Activated CD8-positive, alpha-beta memory T cell treated with anti-CD3 and anti-CD28 coated beads for 4 hours (primary cell): ENCODE results near the gene ERCC5.

Source experiments
- DNase-seq, 2 donors: peaks; one replicate each; pipeline ENCODE4 v3.0.0-alpha.2; 2020; ENCODE audit warnings: low read depth in 2 of 2

The ERCC5 gene

DNA sequence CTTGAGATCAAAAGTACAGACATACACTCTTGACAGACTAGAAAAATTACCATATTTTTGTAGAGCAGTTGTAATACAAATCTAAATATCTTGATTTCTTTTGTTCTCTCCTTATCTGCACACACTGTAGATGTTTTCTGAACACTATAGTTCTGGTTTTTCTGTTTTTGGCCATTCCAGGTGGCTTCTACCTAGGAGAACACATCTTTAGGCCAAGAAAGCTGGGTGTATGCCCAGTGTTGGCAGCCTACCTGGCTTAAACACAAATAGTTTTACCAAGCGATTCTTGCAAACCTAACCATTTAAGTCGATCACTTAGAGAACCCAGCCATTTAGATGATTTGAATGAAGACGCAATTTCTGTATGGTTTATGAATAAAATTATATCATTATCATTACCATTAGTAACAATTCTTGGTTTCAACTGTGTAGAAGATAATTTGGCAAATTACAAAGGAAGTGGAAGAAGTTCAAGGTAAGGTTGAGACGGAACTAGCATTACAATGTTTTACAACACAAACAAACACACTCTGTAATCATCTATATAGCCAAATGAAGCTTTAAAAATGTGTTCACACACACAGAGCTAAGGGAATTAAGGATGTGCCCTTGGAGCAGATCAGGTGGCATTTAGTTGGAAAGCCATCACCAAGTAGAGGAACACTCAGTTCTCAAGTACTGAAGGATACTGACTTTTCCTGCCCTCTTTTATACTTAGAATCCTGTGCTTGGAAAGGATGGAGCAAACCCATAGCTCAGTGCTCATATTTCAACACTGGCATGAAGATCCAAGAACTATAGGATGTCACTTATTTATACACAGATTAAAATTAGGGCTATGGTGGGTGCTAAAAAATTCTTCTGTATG lies 36.2 kb downstream of the ERCC5 start:
- no peak for DNase-seq

DNA sequence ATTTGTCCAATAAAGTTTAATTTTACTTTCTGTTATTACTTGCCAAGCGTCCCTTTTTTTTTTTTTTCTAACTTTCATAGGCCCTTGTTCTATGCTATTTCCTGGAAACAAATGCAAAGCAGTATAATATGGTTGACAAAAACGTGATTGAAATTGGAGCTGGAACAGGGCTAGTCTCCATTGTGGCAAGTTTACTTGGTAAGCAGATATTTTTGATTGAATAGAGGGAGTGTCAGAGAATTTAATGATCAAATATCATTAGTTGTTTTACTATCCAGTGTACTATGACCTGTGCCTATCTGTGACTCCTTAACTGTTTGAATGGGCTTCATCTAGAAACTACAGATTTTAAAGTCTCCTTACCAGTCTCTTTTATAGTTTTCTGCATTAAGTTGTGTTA lies 46.7 kb downstream of the ERCC5 start:
- DNase-seq: no peak

- DNase-seq: no peak
These were observed 51.7 kb downstream of the ERCC5 start for GRCh38 chr13:102897371-102898138.

GRCh38 chr13:102900193-102900608 lies 54.4 kb downstream of the ERCC5 start:
- no peak for DNase-seq

DNA sequence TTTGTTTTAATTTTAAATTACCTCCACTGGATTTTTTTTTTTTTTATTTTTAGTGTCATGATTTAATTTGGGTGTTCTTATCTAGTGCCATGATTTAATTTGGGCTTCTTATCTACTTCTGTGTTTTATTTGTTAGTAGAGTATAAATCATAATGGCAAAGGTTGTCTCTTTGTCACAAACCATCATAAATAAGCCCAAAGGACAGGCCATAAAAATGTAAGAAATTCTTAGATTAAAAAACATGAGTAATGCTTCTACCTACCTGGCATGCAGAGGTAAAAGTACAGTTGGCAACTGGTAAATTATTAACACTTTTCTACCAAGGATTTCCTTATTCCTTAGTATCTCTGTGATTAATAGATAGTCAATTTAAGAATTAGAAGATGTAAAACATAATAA lies 55.2 kb downstream of the ERCC5 start:
- DNase-seq: no peak

DNA sequence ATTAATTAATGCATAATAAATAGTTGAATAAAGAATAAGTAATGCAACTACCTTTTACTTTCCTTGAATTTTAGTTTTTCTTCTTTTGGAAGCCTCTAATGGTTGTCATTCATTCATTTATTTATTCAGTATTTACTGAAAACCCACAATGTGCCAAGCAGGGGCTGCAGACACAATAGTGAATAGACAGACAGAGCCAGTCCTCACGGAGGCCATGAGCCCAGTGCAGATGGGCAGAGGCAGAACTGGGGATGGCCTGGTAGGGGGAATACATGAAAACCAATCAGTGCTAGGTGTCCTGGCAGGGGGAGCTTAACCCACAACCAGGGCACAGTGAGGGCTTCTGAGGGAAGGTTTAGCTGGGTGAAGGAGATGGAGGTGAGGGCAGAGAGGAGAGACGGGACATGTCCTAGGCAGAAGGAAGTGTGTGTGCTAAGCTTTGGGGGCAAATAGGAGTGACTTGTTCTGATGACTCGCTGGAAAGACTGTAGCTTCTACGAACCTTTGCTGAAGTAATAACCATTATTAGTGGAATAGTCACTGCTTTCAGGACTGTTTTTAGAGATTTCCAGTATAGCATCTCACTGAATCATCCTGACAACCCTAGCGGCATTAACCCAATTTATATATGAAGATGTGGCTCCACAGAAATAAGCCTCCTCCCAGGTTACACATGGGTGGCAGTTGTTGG lies 55.9 kb downstream of the ERCC5 start:
- no peak for DNase-seq

GRCh38 chr13:102902789-102903347 lies 57.0 kb downstream of the ERCC5 start:
- DNase-seq: no peak

- no peak for DNase-seq
These were observed 58.0 kb downstream of the ERCC5 start for GRCh38 chr13:102903659-102904407.

DNA sequence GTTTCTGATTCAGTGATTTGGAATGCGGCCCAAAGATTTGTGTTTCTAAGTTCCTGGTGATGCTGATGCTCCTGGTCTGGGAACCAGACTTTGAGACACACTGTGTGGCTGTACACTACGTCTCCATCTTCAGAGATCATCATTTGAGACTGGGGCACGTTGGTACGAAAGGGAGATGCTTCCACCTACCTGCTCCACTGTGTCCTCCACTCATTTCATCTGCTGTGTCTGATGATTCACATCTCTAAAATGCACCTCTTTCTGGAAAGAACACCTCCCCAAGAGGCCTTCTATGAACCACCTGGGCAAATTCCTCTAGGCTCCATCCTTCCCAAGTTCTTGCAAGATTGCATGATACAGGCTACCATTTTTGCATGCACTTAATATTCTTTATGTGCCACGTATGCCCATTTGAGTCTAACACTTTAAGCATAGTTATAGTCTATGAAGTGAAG lies 58.6 kb downstream of the ERCC5 start:
- DNase-seq: no peak

DNA sequence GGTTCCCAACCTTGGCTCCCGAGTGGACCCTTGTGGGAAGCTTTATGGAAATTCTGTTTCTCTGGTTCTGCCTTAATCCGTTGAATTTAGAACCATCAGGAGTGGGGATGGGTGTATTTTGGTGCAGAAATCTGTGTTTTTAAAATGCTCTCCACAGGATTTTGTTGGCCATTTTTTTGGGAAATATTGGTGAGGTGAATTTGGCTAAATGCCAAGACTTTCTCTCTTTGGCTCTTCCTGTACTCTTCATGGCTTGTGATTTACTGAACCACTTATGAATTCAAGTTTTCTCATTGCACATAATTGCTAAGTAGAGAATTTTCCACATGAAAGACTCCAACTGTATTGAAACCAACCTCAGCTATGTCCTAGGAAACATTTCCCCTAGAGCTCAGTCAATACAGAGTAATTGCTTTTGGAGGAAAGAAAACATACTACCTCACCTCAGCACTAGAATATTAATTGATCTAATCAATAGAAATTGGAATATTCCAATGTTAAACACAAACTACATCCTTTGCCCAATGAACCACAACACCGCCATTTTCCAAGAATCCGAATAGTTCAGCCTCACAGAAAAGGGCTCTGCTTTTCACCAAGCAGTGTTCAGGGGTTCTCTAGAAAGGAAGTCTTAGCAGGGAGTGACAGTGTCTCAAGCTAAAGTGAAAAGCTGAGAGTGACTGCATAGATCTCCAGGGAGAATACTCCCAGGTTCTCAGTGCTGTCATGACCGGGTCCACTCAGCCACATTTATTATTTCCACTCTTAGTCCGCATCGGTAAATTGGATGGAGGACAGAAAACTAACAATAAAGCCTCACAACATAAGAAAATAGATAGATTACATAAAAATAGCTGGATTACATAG lies 60.3 kb downstream of the ERCC5 start:
- no peak for DNase-seq

DNA sequence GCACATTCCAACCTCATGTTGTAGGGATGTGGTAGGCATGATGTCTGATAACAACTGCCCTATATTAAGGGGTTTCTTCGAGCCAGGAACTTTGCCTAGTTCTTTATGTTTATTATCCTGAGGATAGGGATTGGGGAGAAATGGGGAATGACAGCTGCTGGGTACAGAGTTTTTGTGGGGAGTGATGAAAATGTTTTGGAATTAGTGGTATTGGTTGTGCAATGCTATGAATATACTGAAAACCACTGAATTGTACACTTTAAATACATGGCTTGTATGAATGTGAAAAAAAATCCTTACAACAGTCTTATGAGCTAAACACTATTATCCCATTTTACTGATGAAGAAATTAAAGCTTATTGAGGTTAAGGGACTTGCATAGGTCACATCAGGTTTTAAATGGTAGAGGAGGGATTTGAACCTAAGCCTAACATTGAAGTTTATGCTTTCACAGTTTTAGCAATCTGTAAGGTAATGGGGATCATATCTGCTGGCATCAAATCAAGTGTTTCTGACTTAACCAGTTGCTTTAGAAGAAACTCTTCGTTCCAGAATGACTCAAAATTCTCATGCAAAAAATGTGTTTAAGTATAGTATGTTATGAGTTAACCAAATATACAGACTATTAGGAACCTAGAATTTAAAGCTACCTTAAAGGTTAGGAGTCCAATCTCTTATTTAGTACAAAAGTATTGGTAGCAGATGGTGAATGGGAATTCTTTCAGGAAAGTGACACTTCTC lies 61.4 kb downstream of the ERCC5 start:
- no peak for DNase-seq

GRCh38 chr13:102907886-102908515 lies 62.2 kb downstream of the ERCC5 start:
- no peak for DNase-seq

DNA sequence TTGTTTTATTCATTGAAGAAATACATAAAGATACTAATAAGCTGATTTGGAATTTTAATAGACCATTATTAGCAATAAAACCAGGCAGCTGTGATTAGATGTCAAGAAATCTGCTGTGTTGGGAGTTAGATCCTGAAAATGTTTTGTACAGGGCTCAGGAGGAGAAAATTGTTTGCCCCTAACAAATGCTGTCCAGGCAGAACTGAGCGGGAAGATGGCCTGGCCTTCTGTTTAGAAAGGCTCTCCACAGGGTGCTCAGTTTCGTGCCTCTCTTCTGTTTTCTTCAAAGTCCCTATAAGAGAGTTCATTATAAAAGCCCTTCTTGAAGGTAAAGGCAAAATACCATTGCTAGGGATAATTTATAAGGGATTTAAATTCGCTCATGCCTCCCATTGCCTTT lies 64.1 kb downstream of the ERCC5 start:
- DNase-seq: no peak

DNA sequence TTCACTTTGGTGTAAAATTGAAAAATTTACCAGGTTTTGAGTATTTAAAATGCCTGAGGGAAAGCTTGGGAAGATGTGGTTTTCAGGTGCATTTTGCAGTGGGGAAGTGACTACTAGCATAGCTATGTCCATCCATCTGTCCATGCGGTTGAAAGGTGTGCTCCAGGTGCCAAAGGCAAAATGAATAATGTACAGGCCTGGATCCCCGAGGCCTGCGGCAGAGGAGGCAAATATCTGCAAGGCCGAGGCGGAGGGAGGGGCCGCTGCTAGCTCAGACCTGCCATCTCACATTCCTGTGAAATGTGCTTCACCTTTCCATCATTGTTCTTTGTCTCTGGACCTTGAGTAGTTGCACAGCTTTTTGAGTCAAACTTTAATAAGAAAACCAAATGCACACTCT lies 65.5 kb downstream of the ERCC5 start:
- no peak for DNase-seq

GRCh38 chr13:102912599-102912998 lies 66.8 kb downstream of the ERCC5 start:
- no peak for DNase-seq

GRCh38 chr13:102913914-102914313 lies 68.1 kb downstream of the ERCC5 start:
- no peak for DNase-seq

DNA sequence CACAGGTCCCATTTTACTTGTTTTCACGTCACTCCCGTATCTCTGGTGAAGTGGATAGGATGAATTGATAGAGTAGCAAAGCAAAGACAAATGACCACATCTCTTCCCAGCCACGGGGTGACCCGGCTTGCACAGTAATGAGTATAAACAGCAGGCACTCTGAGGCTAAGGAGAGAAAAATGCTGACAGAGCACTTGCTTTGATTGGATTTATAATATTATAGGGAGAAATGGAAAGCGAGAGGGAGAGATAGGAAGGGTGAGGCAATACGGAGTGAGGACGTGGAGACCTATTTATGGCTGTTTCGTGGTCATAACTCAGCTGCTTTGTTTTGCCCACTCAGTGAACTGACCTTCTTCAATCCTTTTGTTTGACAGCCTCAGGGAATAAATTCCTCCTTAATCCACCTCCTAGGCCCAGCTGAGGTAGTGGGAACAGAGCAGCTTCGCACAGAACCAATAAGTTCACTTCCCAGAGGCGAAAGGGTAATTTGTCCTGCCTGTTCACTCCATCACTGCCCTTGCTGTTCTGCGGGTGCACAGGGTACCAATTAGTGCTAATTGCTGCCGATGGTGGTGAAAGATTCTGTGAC lies 68.6 kb downstream of the ERCC5 start:
- DNase-seq: no peak

DNA sequence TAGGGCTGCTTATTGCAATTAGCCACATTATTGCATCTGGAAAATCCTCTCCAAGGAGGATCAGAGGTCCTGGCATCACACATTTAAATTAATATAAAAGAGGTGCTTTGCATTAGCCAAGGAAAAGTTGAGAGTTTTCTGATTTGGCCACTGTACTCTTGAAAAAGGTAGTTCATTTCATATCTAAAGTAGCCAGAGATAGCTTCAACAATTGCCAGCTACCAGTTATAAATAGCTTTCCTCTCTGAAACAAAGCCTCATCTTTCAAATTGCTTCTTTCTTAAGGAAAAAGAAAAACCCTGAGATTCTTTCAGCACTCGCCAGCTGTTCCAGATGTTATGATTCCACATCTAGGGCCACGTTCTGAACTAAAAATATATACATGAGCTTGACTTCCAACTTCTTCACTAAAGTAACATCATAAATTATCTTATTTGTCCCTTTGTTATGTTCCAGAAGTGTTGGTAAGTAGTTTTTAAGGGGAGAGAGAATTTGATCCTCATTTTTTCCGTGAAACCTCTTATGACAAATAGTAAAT lies 69.6 kb downstream of the ERCC5 start:
- no peak for DNase-seq
